ENCODE measurements around the gene CPXM2.

- TF ChIP-seq POLR2AphosphoS5 (IDR thresholded peaks at IDR 0.05; ENCODE audit: low read depth) = no peak
- no peak for TF ChIP-seq CTCF (IDR thresholded peaks at IDR 0.05; ENCODE audit: insufficient read depth, low read length)
- no peak for TF ChIP-seq REST (IDR thresholded peaks at IDR 0.05; ENCODE audit: insufficient replicate concordance, low read depth)
- TF ChIP-seq GABPA (IDR thresholded peaks at IDR 0.05; ENCODE audit: low read depth) = no peak
Observed at GRCh38 chr10:123800821-123801220, 90.8 kb downstream of the CPXM2 start.
